ENCODE data around the gene GPR142. TPM values are rescaled to one million over a fixed set of nuclear protein-coding genes. Genes with fewer than 3 reads are reported as not detected.

The GPR142 gene
- total and polyA plus RNA-seq, 8 donors: not detected

GRCh38 chr17:74362810-74363498 lies 4.4 kb upstream of the GPR142 start:
- no peak for DNase-seq
- H3K4me3 ChIP-seq: no peak overlapping the region
- peaks cover 4 to 67% (median 46%) of the 10 kb centered on the region in 3 donors for H3K27me3 ChIP-seq
- H3K9me3 ChIP-seq: no peaks in the 10 kb centered on the region
- 50 to 63% (median 62%) methylated on average over 14 of the region's 14 CpGs for WGBS, 5 donors
- TF ChIP-seq POLR2AphosphoS5 (IDR thresholded peaks at IDR 0.05): no peak
- TF ChIP-seq EP300 (IDR thresholded peaks at IDR 0.05): no peak
- peaks cover 0 to 14% (median 10%) of the 10 kb centered on the region in 4 donors for H3K4me1 ChIP-seq
- no peak overlapping the region for H3K27ac ChIP-seq
- intact Hi-C loops (cut with DNase I; ENCODE audit: low total_unique reads): no loop called here
- H3K36me3 ChIP-seq: no peaks in the 10 kb centered on the region

GRCh38 chr17:74368341-74369081 lies 1.2 kb downstream of the GPR142 start:
- intact Hi-C loops (cut with DNase I; ENCODE audit: low total_unique reads): loop anchor here (5.0 kb wide), 1 partner anchor 166 kb away; the partner anchor contains the start of gene RPL38
- peak overlapping the region in 1 of 4 donors; percentile 10 for H3K4me3 ChIP-seq
- H3K27ac ChIP-seq: no peak overlapping the region
- TF ChIP-seq POLR2AphosphoS5 (IDR thresholded peaks at IDR 0.05) (no peak), EP300 (IDR thresholded peaks at IDR 0.05) (no peak), POLR2A (IDR thresholded peaks at IDR 0.05) (no peak), CTCF (IDR thresholded peaks at IDR 0.05) (peak in 5 of 7 experiments; percentile 89 to 98 (median 95))
- H3K27me3 ChIP-seq: peaks cover 0 to 39% (median 13%) of the 10 kb centered on the region in 3 donors
- no peaks in the 10 kb centered on the region for H3K9me3 ChIP-seq
- 12 to 20% (median 16%) methylated on average over 7 to 14 of the region's 14 CpGs for WGBS, 5 donors
- H3K36me3 ChIP-seq: no peaks in the 10 kb centered on the region
- peak; percentile 82 to 86 for DNase-seq
- peaks cover under 1 to 20% (median 13%) of the 10 kb centered on the region in 4 donors for H3K4me1 ChIP-seq

GRCh38 chr17:74369221-74369620 lies 1.9 kb downstream of the GPR142 start:
- no peak for TF ChIP-seq POLR2A (IDR thresholded peaks at IDR 0.05)
- TF ChIP-seq EP300 (IDR thresholded peaks at IDR 0.05): no peak
- no peak for TF ChIP-seq CTCF (IDR thresholded peaks at IDR 0.05)
- TF ChIP-seq POLR2AphosphoS5 (IDR thresholded peaks at IDR 0.05): no peak
- Histone ChIP-seq H3K36me3 (no peaks in the 10 kb centered on the region), H3K27ac (no peak overlapping the region), H3K27me3 (peaks cover 0 to 37% (median 13%) of the 10 kb centered on the region in 3 donors), H3K4me3 (peak overlapping the region in 1 of 4 donors; percentile 10), H3K4me1 (peaks cover 4 to 26% (median 19%) of the 10 kb centered on the region in 4 donors), H3K9me3 (no peaks in the 10 kb centered on the region)
- WGBS, 5 donors: 22 to 36% (median 25%) methylated on average over 10 of the region's 10 CpGs
- DNase-seq: peak; percentile 44 to 64
- intact Hi-C loops (cut with DNase I; ENCODE audit: low total_unique reads): loop anchor here (5.0 kb wide), 1 partner anchor 167 kb away; the partner anchor contains the start of gene RPL38

GRCh38 chr17:74369665-74370490 lies 2.6 kb downstream of the GPR142 start:
- Histone ChIP-seq H3K4me1 (peaks cover 4 to 26% (median 19%) of the 10 kb centered on the region in 4 donors), H3K4me3 (no peak overlapping the region), H3K27ac (no peak overlapping the region), H3K36me3 (no peaks in the 10 kb centered on the region), H3K27me3 (peaks cover 0 to 40% (median 13%) of the 10 kb centered on the region in 3 donors), H3K9me3 (no peaks in the 10 kb centered on the region)
- 88 to 97% (median 88%) methylated on average over 10 to 17 of the region's 17 CpGs for WGBS, 5 donors
- no peak for DNase-seq
- intact Hi-C loops (cut with DNase I; ENCODE audit: low total_unique reads): loop anchor here (5.0 kb wide), 1 partner anchor 168 kb away; the partner anchor contains the start of gene RPL38
- no peak for TF ChIP-seq POLR2A (IDR thresholded peaks at IDR 0.05)
- TF ChIP-seq EP300 (IDR thresholded peaks at IDR 0.05): no peak
- no peak for TF ChIP-seq POLR2AphosphoS5 (IDR thresholded peaks at IDR 0.05)
- no peak for TF ChIP-seq CTCF (IDR thresholded peaks at IDR 0.05)

Data from stomach (tissue), 9 donors.